K562 (cell line): Measurements from ENCODE around the gene MYO1D. TPM values are rescaled to one million over a fixed set of nuclear protein-coding genes. Genes with fewer than 3 reads are reported as not detected.

Experiments used
- ATAC-seq: fragments of 200-7000 bp; cut with Tn5 transposase; 3 replicates; pipeline ENCODE4 v1.9.1; 2020; ENCODE audit warnings: moderate library complexity
- BruUV-seq: library from RNA; stranded (reverse); fragments of 400-500 nt; replicated peaks from 2 replicates; lab custom pipeline; 2021; lab: Mats Ljungman, UMichigan
- CTCF ChIA-PET: fragments of 300-600 bp; formaldehyde crosslinking; extraction: SDS; loops from one replicate; lab custom pipeline; 2021; ENCODE audit warnings: low intra/inter-chr PET ratio; lab: Yijun Ruan, JAX
- POLR2A ChIA-PET: fragments of 300-600, 350-650 bp; sonication (Branson Sonifier 250); formaldehyde crosslinking; extraction: SDS; loops from one replicate; lab custom pipeline; 2021; ENCODE audit warnings: antibody characterized with exemption, inconsistent platforms; lab: Yijun Ruan, JAX
- DNase-seq, 4 experiments: peaks; one replicate each; pipeline versions ENCODE4 v3.0.0 to v3.0.0-alpha.2; 2011 to 2018; ENCODE audit warnings: low spot score in 3 of 4, mixed read lengths in 3 of 4; ENCODE audit errors: extremely low read depth in 1 of 4
- FAIRE-seq: peaks from 2 replicates; lab custom pipeline; 2011; peaks lifted over from hg19 to GRCh38; lab: Jason Lieb, UNC
- H2AFZ ChIP-seq: 2 replicates; pipeline ENCODE4 v1.6.0; 2011; ENCODE audit warnings: low read depth, low read length, control low read depth, inconsistent platforms
- H3K27ac ChIP-seq: fragments of 200-600 bp; 3 replicates; pipeline ENCODE4 v1.8.0; 2011; ENCODE audit warnings: low read depth, mild to moderate bottlenecking, control low read depth, inconsistent platforms, low read length, moderate library complexity, mixed read lengths; ENCODE audit errors: extremely low read depth
- H3K27me3 ChIP-seq, 2 experiments: fragments of 300-600 bp in 1 of 2; 2 replicates in 1 of 2; 3 replicates in 1 of 2; pipeline versions ENCODE4 v1.6.0 to v1.8.0; 2011; ENCODE audit warnings: inconsistent platforms in 2 of 2, low read length in 2 of 2, mild to moderate bottlenecking in 1 of 2, mixed read lengths in 1 of 2, moderate library complexity in 1 of 2; ENCODE audit not compliant: control insufficient read depth in 2 of 2, insufficient read depth in 2 of 2
- H3K36me3 ChIP-seq: fragments of 300-600 bp; 3 replicates; pipeline ENCODE4 v1.8.0; 2011; ENCODE audit warnings: mild to moderate bottlenecking, low read length, inconsistent platforms; ENCODE audit not compliant: control insufficient read depth, insufficient read depth
- H3K4me1 ChIP-seq, 2 experiments: fragments of 200-600 bp in 1 of 2; replicated peaks in 1 of 2; 2 replicates in 1 of 2; 3 replicates in 1 of 2; pipeline versions ENCODE4 v1.5.1 to v1.8.0; 2011; ENCODE audit warnings: inconsistent platforms in 2 of 2, low read length in 2 of 2, mild to moderate bottlenecking in 1 of 2, mixed read lengths in 1 of 2, moderate library complexity in 1 of 2; ENCODE audit not compliant: control insufficient read depth in 2 of 2, insufficient read depth in 2 of 2
- H3K4me2 ChIP-seq: 2 replicates; pipeline ENCODE4 v1.6.1; 2011; ENCODE audit warnings: low read length, control low read depth, inconsistent platforms, mixed read lengths; ENCODE audit not compliant: insufficient read depth
- H3K4me3 ChIP-seq: fragments of 200-600 bp; sonication (generic), shearing (Covaris generic); 2 replicates; pipeline ENCODE4 v1.5.1; 2016; ENCODE audit warnings: control low read depth, inconsistent platforms
- H3K79me2 ChIP-seq: fragments of 200-600 bp; 3 replicates; pipeline ENCODE4 v1.8.0; 2011; ENCODE audit warnings: low read length, inconsistent platforms; ENCODE audit not compliant: control insufficient read depth, insufficient read depth
- H3K9ac ChIP-seq, 2 experiments: 2 replicates each; pipeline versions ENCODE4 v1.6.0 to v1.6.1; 2011; ENCODE audit warnings: low read depth in 2 of 2, low read length in 2 of 2, control low read depth in 1 of 2, inconsistent platforms in 1 of 2, mild to moderate bottlenecking in 1 of 2, mixed read lengths in 1 of 2; ENCODE audit not compliant: insufficient read depth in 1 of 2
- H3K9me1 ChIP-seq: one replicate; pipeline ENCODE4 v1.6.0; 2011; ENCODE audit warnings: inconsistent platforms, mild to moderate bottlenecking, low read length, moderate library complexity; ENCODE audit not compliant: control insufficient read depth, insufficient read depth
- H3K9me3 ChIP-seq: replicated peaks from 2 replicates; pipeline ENCODE4 v1.5.1; 2011; ENCODE audit warnings: low read depth, low read length, inconsistent platforms; ENCODE audit not compliant: control insufficient read depth, insufficient read depth
- H4K20me1 ChIP-seq: replicated peaks from 2 replicates; pipeline ENCODE4 v1.6.1; 2011; ENCODE audit warnings: low read length, inconsistent platforms, mixed read lengths; ENCODE audit not compliant: control insufficient read depth, insufficient read depth
- CHCHD3 ChIP-seq: fragments of 250-450 bp; sonication (Bioruptor Pico); IDR thresholded peaks from 2 replicates; pipeline ENCODE4 v2.1.2; 2022; ENCODE audit warnings: mild to moderate bottlenecking
- FIP1L1 ChIP-seq: fragments of 200-400 bp; formaldehyde crosslinking; IDR thresholded peaks from 2 replicates; pipeline ENCODE4 v1.6.1; 2018; ENCODE audit warnings: mild to moderate bottlenecking, low read depth, low read length; ENCODE audit not compliant: poor library complexity, severe bottlenecking
- GTF2E2 ChIP-seq: fragments of 200-800 bp; sonication (Bioruptor generic); IDR thresholded peaks from 2 replicates; pipeline ENCODE4 v1.6.1; 2016; ENCODE audit warnings: missing genetic modification characterization, missing compliant biosample characterization
- HNRNPH1 ChIP-seq: fragments of 200-400 bp; formaldehyde crosslinking; optimal IDR thresholded peaks from 2 replicates; pipeline ENCODE3; 2017; ENCODE audit warnings: low read depth, mild to moderate bottlenecking, low read length, moderate library complexity
- MCM5 ChIP-seq: fragments of 450-650 bp; IDR thresholded peaks from 2 replicates; pipeline ENCODE4 v1.6.1; 2016; ENCODE audit warnings: low read depth
- PRMT5 ChIP-seq: sonication (generic); formaldehyde crosslinking; IDR thresholded peaks from 2 replicates; pipeline ENCODE4 v1.5.0; 2020; ENCODE audit warnings: missing genetic modification reagents
- SMARCA4 ChIP-seq: fragments of 450-650 bp; IDR thresholded peaks from 2 replicates; pipeline ENCODE4 v1.6.1; 2016
- ZNF146 ChIP-seq: IDR thresholded peaks from one replicate; pipeline ENCODE4 v1.6.1; 2018; ENCODE audit warnings: missing compliant biosample characterization; ENCODE audit not compliant: unreplicated experiment
- ZNF780A ChIP-seq: fragments of 250-450 bp; sonication (Bioruptor Pico); IDR thresholded peaks from 2 replicates; pipeline ENCODE4 v1.5.0; 2021; ENCODE audit warnings: mild to moderate bottlenecking
- WGBS: fragments of 100-300 bp; shearing (Covaris generic); methylation state at CpG from one replicate; pipeline ENCODE4 v1.1.6; 2016; ENCODE audit warnings: low coverage, mixed read lengths; ENCODE audit not compliant: insufficient coverage; ENCODE audit errors: missing lambda C conversion rate; 5-methylcytosine and 5-hydroxymethylcytosine counted together
- in situ Hi-C: fragments of 300-500 bp; cut with MboI; formaldehyde crosslinking; loops from 4 replicates; pipeline ENCODE4 v1.15.0; 2018; ENCODE audit warnings: inconsistent platforms, mixed read lengths
- intact Hi-C: fragments of 100-400 bp; cut with micrococcal nuclease; formaldehyde crosslinking; loops from 2 replicates; pipeline ENCODE4 v1.14.2; 2022
- polyA plus RNA-seq, 8 experiments: library from polyadenylated mRNA; depleted of rRNA in 4 of 8; stranded (reverse) in 5 of 8; unstranded in 3 of 8; fragments of >200 nt; fragmentation: Nextera tagmentation in 2 of 8; fragmentation: Illumina TruSeq in 1 of 8; extraction: Ambion mirVana in 2 of 8; extraction: Trizol in 1 of 8; gene quantifications; 2 replicates each; pipeline versions ENCODE4 v1.2.1 to v1.2.3, GENCODE V29; 2011 to 2014; ENCODE audit warnings: inconsistent platforms in 1 of 8, missing spikeins in 1 of 8
- total RNA-seq, 7 experiments: library from RNA; depleted of rRNA in 6 of 7; stranded (reverse); fragments of >200 nt in 6 of 7; fragmentation: Illumina TruSeq in 2 of 7; extraction: Trizol in 2 of 7; gene quantifications; 2 replicates each; pipeline versions ENCODE4 v1.2.1 to v1.2.3, GENCODE V29; 2011 to 2021; ENCODE audit warnings: low replicate concordance in 1 of 7
- TF ChIP-seq, protein P1 (sequence below): sonication (generic); formaldehyde crosslinking; IDR thresholded peaks from 2 replicates; pipeline ENCODE4 v1.8.0; 2022; ENCODE audit warnings: missing genetic modification reagents, mild to moderate bottlenecking, borderline replicate concordance

The MYO1D gene
- total and polyA plus RNA-seq, 9 of the 15 experiments (the other 6 are each of a cell fraction or from before 2014, with no cell fraction given) = 2.1 to 71.2 (median 45.4) TPM

DNA sequence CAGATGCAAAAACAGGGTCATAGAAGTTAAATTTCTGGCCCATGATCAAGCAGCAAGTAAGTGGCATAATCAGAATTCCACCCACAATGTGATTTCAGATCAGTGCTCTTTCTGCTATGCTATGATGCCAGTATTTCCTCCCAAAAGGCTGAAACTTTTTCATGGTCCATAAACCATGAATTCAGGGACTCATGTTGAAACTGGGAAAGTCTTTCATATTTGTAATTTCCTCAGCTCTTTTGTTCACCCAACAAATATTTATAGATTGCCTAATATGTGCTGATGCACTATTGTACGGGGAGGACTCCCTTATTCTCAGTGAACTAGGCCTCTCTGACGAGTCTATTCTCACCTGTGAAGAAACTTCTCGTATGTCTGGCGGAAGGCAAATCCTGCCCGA is 156.3 kb downstream of the MYO1D start:
- 95% methylated on average over 5 of the region's 5 CpGs for WGBS
- peaks cover 0 to 14% of the 10 kb centered on the region in 2 experiments; a peak in 3 of 5 replicates for H3K4me1 ChIP-seq
- in situ Hi-C loops (no loop called here), intact Hi-C loops (no loop called here)
- no peak overlapping the region for H2AFZ ChIP-seq
- no peaks in the 10 kb centered on the region for H3K9me1 ChIP-seq
- peaks cover 33% of the 10 kb centered on the region for H3K36me3 ChIP-seq
- no TSS peak for BruUV-seq
- no peak for DNase-seq
- no peak overlapping the region for H3K9ac ChIP-seq
- CTCF ChIA-PET = no interaction called here
- ATAC-seq = no peak
- no peaks in the 10 kb centered on the region for H3K9me3 ChIP-seq
- FAIRE-seq = no peak
- H4K20me1 ChIP-seq = no peaks in the 10 kb centered on the region
- no peak overlapping the region for H3K27ac ChIP-seq
- no peaks in the 10 kb centered on the region for H3K79me2 ChIP-seq
- POLR2A ChIA-PET = interaction anchor here (0.6 to 2.0 kb wide), 3 partner anchors 10 to 276 kb away, joined by 3 to 5 read pairs (median 3); partner anchors contain the start of gene PSMD11
- H3K4me2 ChIP-seq = no peak overlapping the region
- no peak overlapping the region for H3K4me3 ChIP-seq
- no peak for TF ChIP-seq ZNF780A (CRISPR knock-in tag)
- no peaks in the 10 kb centered on the region for H3K27me3 ChIP-seq

DNA sequence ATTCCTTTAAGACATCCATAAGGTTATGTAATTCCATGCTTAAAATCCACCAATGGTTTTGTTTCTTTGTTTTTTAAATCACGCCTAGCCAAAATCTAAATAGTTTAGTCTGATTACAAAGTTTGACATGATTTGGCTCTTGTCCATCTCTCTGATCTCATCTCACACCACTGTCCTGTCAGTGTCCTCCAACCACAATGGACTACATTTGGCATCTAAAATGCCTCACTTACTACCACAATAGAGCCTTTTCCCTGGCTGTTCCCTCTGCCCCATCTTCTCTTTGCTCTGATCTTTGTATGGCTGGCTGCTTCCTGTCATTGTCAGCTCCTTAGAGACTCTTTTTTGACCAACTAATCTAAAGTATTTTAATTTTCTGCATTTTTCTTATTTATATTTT is 157.2 kb downstream of the MYO1D start:
- Histone ChIP-seq H3K36me3 (peaks cover 33% of the 10 kb centered on the region), H4K20me1 (no peaks in the 10 kb centered on the region), H3K79me2 (no peaks in the 10 kb centered on the region), H3K9me3 (no peaks in the 10 kb centered on the region), H3K27me3 (no peaks in the 10 kb centered on the region), H3K4me1 (peaks cover 0 to 14% of the 10 kb centered on the region in 2 experiments; a peak in 3 of 5 replicates), H3K9me1 (no peaks in the 10 kb centered on the region), H3K27ac (no peak overlapping the region), H3K4me2 (no peak overlapping the region), H3K4me3 (no peak overlapping the region), H3K9ac (no peak overlapping the region), H2AFZ (no peak overlapping the region)
- in situ Hi-C loops = no loop called here
- TF ChIP-seq PRMT5 (CRISPR knock-in tag) = no peak
- TF ChIP-seq MCM5 = no peak
- no peak for TF ChIP-seq SMARCA4
- no peak for TF ChIP-seq CHCHD3
- no peak for TF ChIP-seq GTF2E2 (tag)
- TF ChIP-seq, protein P1, sequence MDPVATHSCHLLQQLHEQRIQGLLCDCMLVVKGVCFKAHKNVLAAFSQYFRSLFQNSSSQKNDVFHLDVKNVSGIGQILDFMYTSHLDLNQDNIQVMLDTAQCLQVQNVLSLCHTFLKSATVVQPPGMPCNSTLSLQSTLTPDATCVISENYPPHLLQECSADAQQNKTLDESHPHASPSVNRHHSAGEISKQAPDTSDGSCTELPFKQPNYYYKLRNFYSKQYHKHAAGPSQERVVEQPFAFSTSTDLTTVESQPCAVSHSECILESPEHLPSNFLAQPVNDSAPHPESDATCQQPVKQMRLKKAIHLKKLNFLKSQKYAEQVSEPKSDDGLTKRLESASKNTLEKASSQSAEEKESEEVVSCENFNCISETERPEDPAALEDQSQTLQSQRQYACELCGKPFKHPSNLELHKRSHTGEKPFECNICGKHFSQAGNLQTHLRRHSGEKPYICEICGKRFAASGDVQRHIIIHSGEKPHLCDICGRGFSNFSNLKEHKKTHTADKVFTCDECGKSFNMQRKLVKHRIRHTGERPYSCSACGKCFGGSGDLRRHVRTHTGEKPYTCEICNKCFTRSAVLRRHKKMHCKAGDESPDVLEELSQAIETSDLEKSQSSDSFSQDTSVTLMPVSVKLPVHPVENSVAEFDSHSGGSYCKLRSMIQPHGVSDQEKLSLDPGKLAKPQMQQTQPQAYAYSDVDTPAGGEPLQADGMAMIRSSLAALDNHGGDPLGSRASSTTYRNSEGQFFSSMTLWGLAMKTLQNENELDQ (CRISPR knock-in tag) = no peak
- TF ChIP-seq ZNF146 (CRISPR knock-in tag) = no peak
- no peak for TF ChIP-seq FIP1L1
- no peak for TF ChIP-seq HNRNPH1
- no TSS peak for BruUV-seq
- 100% methylated on average over 1 of the region's 1 CpG for WGBS
- FAIRE-seq (no peak), ATAC-seq (no peak), DNase-seq (no peak)
- POLR2A ChIA-PET = no interaction called here
- CTCF ChIA-PET = no interaction called here
- intact Hi-C loops = no loop called here
